Right cardiac atrium (tissue), 5 donors: ENCODE data around the gene PCSK7. TPM values are rescaled to one million over a fixed set of nuclear protein-coding genes. Genes with fewer than 3 reads are reported as not detected.

Experiments
- polyA plus RNA-seq: library from polyadenylated mRNA; stranded (reverse); fragments of 200-250 nt; gene quantifications from one replicate; pipeline ENCODE4 v1.2.3, GENCODE V29; 2013
- total RNA-seq, 4 donors: library from RNA; stranded (reverse); fragmentation: NEBNext Ultra II Directional; extraction: Animal tissue kit (Norgen Biotek cat#: 25700); gene quantifications; one replicate each; pipeline ENCODE4 v1.2.1, GENCODE V29; 2021
- donor health status: healthy with polysubstance abuse.
- donor health status: DM: no; HTN: yes; CAD: no.
- donor health status: DM: no; HTN: no; CAD: no.
- donor health status: DM: no; HTN: yes; CAD: no; lungs with severe emphysema.
- donor health status: DM: yes; HTN: yes; CAD: no.

The PCSK7 gene
- total and polyA plus RNA-seq, 5 donors = 25.7 to 39.2 (median 29.2) TPM

Other genes with a start within 250 kb of the PCSK7 start
- 10 to 100 TPM; 34.2 to 46.6 (median 36.9) TPM for gene SIK3, start 133.6 kb downstream of the PCSK7 start, total RNA-seq
- gene SIK3, start 133.6 kb downstream of the PCSK7 start, polyA plus RNA-seq = 13.4 TPM
- 10 to 100 TPM; 52.6 to 68.1 (median 57.5) TPM for gene PAFAH1B2, start 87.8 kb downstream of the PCSK7 start, total RNA-seq
- gene PAFAH1B2, start 87.8 kb downstream of the PCSK7 start, polyA plus RNA-seq = 20.4 TPM
- gene SIDT2, start 53.3 kb downstream of the PCSK7 start, total RNA-seq = 10 to 100 TPM; 34.6 to 57.4 (median 40.8) TPM
- 28.6 TPM for gene SIDT2, start 53.3 kb downstream of the PCSK7 start, polyA plus RNA-seq
- gene TAGLN, start 32.7 kb downstream of the PCSK7 start, total RNA-seq = 1,000 to 10,000 TPM in 1 of 4 donors, 100 to 1,000 TPM in 3; 414 to 1,307 (median 766) TPM
- 987 TPM for gene TAGLN, start 32.7 kb downstream of the PCSK7 start, polyA plus RNA-seq
- gene RNF214, start 598 bp upstream of the PCSK7 start, total RNA-seq = 10 to 100 TPM; 20.6 to 23.8 (median 22.3) TPM
- 8.0 TPM for gene RNF214, start 598 bp upstream of the PCSK7 start, polyA plus RNA-seq
- 10 to 100 TPM in 1 of 4 donors, 1 to 10 TPM in 3; 7.0 to 10.5 (median 8.2) TPM for gene BACE1-AS, start 59.3 kb upstream of the PCSK7 start, total RNA-seq
- gene BACE1-AS, start 59.3 kb upstream of the PCSK7 start, polyA plus RNA-seq = 6.6 TPM
- 10 to 100 TPM; 14.4 to 19.9 (median 17.6) TPM for gene BACE1, start 84.2 kb upstream of the PCSK7 start, total RNA-seq
- 6.6 TPM for gene BACE1, start 84.2 kb upstream of the PCSK7 start, polyA plus RNA-seq
- 10 to 100 TPM in 1 of 4 donors, 1 to 10 TPM in 3; 7.9 to 10.6 (median 9.2) TPM for gene CEP164, start 95.8 kb upstream of the PCSK7 start, total RNA-seq
- gene CEP164, start 95.8 kb upstream of the PCSK7 start, polyA plus RNA-seq = 8.6 TPM